C4-2B (cell line): Measurements from ENCODE around the gene ZNG1F.
"Not testable (repeated sequence)": the region's sequence is repeated elsewhere in the genome, so short reads cannot be mapped to it uniquely, and the experiment has no call there.

Source experiments
- CTCF ChIP-seq: fragments of 450-650 bp; conservative IDR thresholded peaks from 2 replicates; pipeline ENCODE4 v1.5.1; 2017; ENCODE audit warnings: mild to moderate bottlenecking
- ZFX ChIP-seq: fragments of 450-650 bp; IDR thresholded peaks from 2 replicates; pipeline ENCODE4 v1.6.1; 2017

DNA sequence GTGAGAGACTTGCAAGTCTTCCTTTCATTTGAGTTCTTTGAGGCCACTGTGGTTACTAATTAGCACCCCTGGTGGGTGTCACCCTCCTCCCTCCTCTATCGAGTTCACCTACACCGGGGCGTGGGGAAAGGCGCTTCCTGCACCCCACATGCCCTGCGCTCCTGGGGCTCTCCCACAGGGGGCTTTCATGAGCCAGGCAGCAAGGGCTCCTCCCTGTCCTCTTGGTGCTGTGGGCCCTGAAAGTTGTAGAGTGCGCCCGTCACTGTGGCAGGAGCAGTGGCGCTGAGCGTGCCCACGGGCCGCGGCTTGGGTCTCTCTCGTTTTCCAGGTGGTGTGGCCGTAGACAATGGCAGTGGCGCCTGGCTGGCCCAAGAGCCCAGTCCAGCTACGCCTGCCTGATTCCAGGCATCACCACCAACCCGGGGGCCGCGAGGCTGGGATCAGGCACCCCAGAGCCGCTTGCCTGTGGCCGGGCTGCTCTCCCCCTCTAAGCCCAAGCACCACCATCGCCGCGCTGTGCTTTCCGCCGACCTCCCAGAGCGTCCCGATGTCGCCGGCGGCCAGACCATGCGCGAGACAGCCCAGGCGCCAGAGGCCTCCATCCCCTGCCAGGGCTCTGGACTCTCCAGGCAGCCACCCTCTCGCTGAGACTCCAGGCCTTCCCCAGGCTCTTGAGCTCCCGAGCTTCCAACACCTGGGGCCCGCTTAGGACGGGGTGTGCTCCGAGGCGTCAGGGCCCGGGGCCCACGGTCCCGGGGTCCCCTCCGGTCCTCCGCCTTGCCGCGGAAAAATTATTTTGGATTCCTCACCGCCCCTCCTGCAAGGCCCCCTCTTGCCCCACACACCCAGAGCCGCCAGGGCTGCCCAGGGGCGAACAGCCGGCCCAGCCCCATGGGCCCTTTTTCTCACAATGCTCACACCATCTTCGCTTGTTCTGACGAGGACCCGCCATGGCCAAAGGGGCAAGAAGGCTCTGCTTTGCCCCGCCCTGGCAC lies 46.0 kb upstream of the ZNG1F start:
- not testable (repeated sequence) for TF ChIP-seq CTCF, ZFX
